HEK293 (cell line): ENCODE results near the gene GAS2L2.
A peak's percentile ranks its signal among the peaks of the same experiment; 100 is the strongest.

ENCODE experiments used
- CTCF ChIA-PET: fragments of 350-600 bp; formaldehyde crosslinking; extraction: SDS; loops from one replicate; lab custom pipeline; 2021; ENCODE audit warnings: antibody characterized with exemption; lab: Yijun Ruan, JAX
- POLR2A ChIA-PET: fragments of 300-600 bp; formaldehyde crosslinking; extraction: SDS; loops from one replicate; lab custom pipeline; 2020; ENCODE audit warnings: antibody characterized with exemption, inconsistent platforms; lab: Yijun Ruan, JAX
- H3K27ac ChIP-seq: fragments of 200-500 bp; sonication (Bioruptor generic); 2 replicates; pipeline ENCODE4 v1.5.1; 2014; ENCODE audit warnings: low read depth, low read length, control low read depth, inconsistent platforms; ENCODE audit errors: extremely low read depth
- H3K36me3 ChIP-seq, 2 experiments: fragments of 200-500 bp in 1 of 2; sonication (Bioruptor generic) in 1 of 2; 1 replicate in 1 of 2; 2 replicates in 1 of 2; pipeline ENCODE4 v1.5.1; 2014 to 2017; ENCODE audit warnings: inconsistent platforms in 2 of 2, low read length in 2 of 2; ENCODE audit not compliant: control insufficient read depth in 2 of 2, insufficient read depth in 1 of 2
- H3K4me1 ChIP-seq: fragments of 200-500 bp; sonication (Bioruptor generic); 2 replicates; pipeline ENCODE4 v1.5.1; 2014; ENCODE audit warnings: mild to moderate bottlenecking, low read length, inconsistent platforms; ENCODE audit not compliant: control insufficient read depth, insufficient read depth
- H3K4me3 ChIP-seq: 2 replicates; pipeline ENCODE4 v1.5.1; 2011; ENCODE audit warnings: low read depth, mild to moderate bottlenecking, control low read depth, low read length, moderate library complexity
- H3K9me3 ChIP-seq: fragments of 200-500 bp; sonication (Bioruptor generic); 2 replicates; pipeline ENCODE4 v1.5.1; 2014; ENCODE audit warnings: low read depth, low read length, inconsistent platforms; ENCODE audit not compliant: control insufficient read depth, insufficient read depth
- CTCF ChIP-seq: fragments of 450-650 bp; formaldehyde crosslinking; IDR thresholded peaks from 2 replicates; pipeline ENCODE4 v1.5.1; 2016; ENCODE audit warnings: missing biosample characterization, missing genetic modification characterization
- EGR2 ChIP-seq: fragments of 450-650 bp; formaldehyde crosslinking; IDR thresholded peaks from 2 replicates; pipeline ENCODE4 v1.5.1; 2016; ENCODE audit warnings: low read depth, missing biosample characterization, missing genetic modification characterization
- GLIS1 ChIP-seq: fragments of 450-650 bp; formaldehyde crosslinking; IDR thresholded peaks from 2 replicates; pipeline ENCODE4 v1.5.1; 2016; ENCODE audit warnings: missing biosample characterization, missing genetic modification characterization
- KLF17 ChIP-seq: fragments of 450-650 bp; formaldehyde crosslinking; IDR thresholded peaks from 2 replicates; pipeline ENCODE4 v1.5.1; 2016; ENCODE audit warnings: missing biosample characterization, missing genetic modification characterization
- PBX3 ChIP-seq: sonication (generic); formaldehyde crosslinking; IDR thresholded peaks from 2 replicates; pipeline ENCODE4 v1.8.1; 2022; ENCODE audit warnings: mild to moderate bottlenecking, moderate library complexity, missing genetic modification reagents
- PRDM10 ChIP-seq: fragments of 450-650 bp; formaldehyde crosslinking; IDR thresholded peaks from 2 replicates; pipeline ENCODE4 v1.5.1; 2016; ENCODE audit warnings: missing biosample characterization, missing genetic modification characterization
- SALL2 ChIP-seq: fragments of 450-650 bp; formaldehyde crosslinking; IDR thresholded peaks from 2 replicates; pipeline ENCODE4 v1.5.0; 2017; ENCODE audit warnings: missing biosample characterization, mild to moderate bottlenecking, missing genetic modification characterization, borderline replicate concordance
- TRIM28 ChIP-seq: IDR thresholded peaks from 2 replicates; pipeline ENCODE4 v1.6.1; 2011; ENCODE audit warnings: low read length, control low read depth, borderline replicate concordance
- ZBTB10 ChIP-seq: fragments of 450-650 bp; formaldehyde crosslinking; IDR thresholded peaks from 2 replicates; pipeline ENCODE4 v1.5.1; 2016; ENCODE audit warnings: missing biosample characterization, missing genetic modification characterization
- ZBTB17 ChIP-seq: fragments of 450-650 bp; formaldehyde crosslinking; IDR thresholded peaks from 2 replicates; pipeline ENCODE4 v1.5.1; 2016; ENCODE audit warnings: missing biosample characterization, missing genetic modification characterization
- ZBTB48 ChIP-seq: fragments of 450-650 bp; formaldehyde crosslinking; IDR thresholded peaks from 2 replicates; pipeline ENCODE4 v1.5.1; 2016; ENCODE audit warnings: missing biosample characterization, missing genetic modification characterization
- ZFP41 ChIP-seq: fragments of 450-650 bp; formaldehyde crosslinking; IDR thresholded peaks from 2 replicates; pipeline ENCODE4 v1.5.1; 2016; ENCODE audit warnings: missing biosample characterization, missing genetic modification characterization, borderline replicate concordance
- ZIC2 ChIP-seq: fragments of 450-650 bp; formaldehyde crosslinking; IDR thresholded peaks from 2 replicates; pipeline ENCODE4 v1.5.1; 2016; ENCODE audit warnings: missing biosample characterization, missing genetic modification characterization
- ZNF169 ChIP-seq: fragments of 450-650 bp; formaldehyde crosslinking; IDR thresholded peaks from 2 replicates; pipeline ENCODE4 v1.5.1; 2016; ENCODE audit warnings: missing biosample characterization, missing genetic modification characterization
- ZNF202 ChIP-seq: fragments of 450-650 bp; formaldehyde crosslinking; IDR thresholded peaks from 2 replicates; pipeline ENCODE4 v1.5.1; 2016; ENCODE audit warnings: missing biosample characterization, missing genetic modification characterization, borderline replicate concordance
- ZNF214 ChIP-seq: fragments of 450-650 bp; formaldehyde crosslinking; IDR thresholded peaks from 2 replicates; pipeline ENCODE4 v1.5.1; 2017; ENCODE audit warnings: missing biosample characterization, mild to moderate bottlenecking, missing genetic modification characterization, borderline replicate concordance
- ZNF341 ChIP-seq: fragments of 450-650 bp; formaldehyde crosslinking; IDR thresholded peaks from 2 replicates; pipeline ENCODE4; 2016; ENCODE audit warnings: low read depth, missing biosample characterization, missing genetic modification characterization
- ZNF398 ChIP-seq: fragments of 450-650 bp; formaldehyde crosslinking; IDR thresholded peaks from 2 replicates; pipeline ENCODE4 v1.5.1; 2017; ENCODE audit warnings: missing biosample characterization, missing genetic modification characterization
- ZNF660 ChIP-seq: fragments of 450-650 bp; IDR thresholded peaks from 2 replicates; pipeline ENCODE4 v1.5.1; 2018; ENCODE audit warnings: missing biosample characterization, mild to moderate bottlenecking, missing genetic modification characterization

Gene GAS2L2

GRCh38 chr17:35774499-35774898 is 21.5 kb upstream of the GAS2L2 start:
- Histone ChIP-seq H3K4me1 (peaks cover 10% of the 10 kb centered on the region; the same call in 1 of the 2 replicates), H3K9me3 (no peaks in the 10 kb centered on the region), H3K27ac (no peak overlapping the region; the same call in 1 of the 2 replicates), H3K4me3 (no peak overlapping the region), H3K36me3 (no peaks in the 10 kb centered on the region)
- TF ChIP-seq PRDM10 (tag by site-specific recombination) (peak; percentile 83), KLF17 (tag by site-specific recombination) (peak; percentile 81), ZNF341 (tag by site-specific recombination) (0 out of 2 replicates have a peak, but pooled peaks have one; percentile 16), ZBTB48 (tag by site-specific recombination) (peak; percentile 43; the same call in 1 of the 2 replicates), ZNF398 (tag by site-specific recombination) (peak; percentile 72), GLIS1 (tag by site-specific recombination) (peak; percentile 56), CTCF (tag by site-specific recombination) (no peak), ZNF660 (tag by site-specific recombination) (no peak), PBX3 (CRISPR knock-in tag) (no peak)
- POLR2A ChIA-PET = interaction anchor here (1.0 kb wide), 2 partner anchors 26 to 34 kb away, joined by 3 to 5 read pairs; partner anchors contain the start of gene TAF15
- CTCF ChIA-PET = interaction anchor here (1.3 to 2.7 kb wide), 2 partner anchors 11 to 31 kb away, joined by 3 to 26 read pairs; no protein-coding TSS in a partner anchor

- ChIA-PET CTCF (interaction anchor here (1.3 to 2.7 kb wide), 2 partner anchors 10 to 31 kb away, joined by 3 to 26 read pairs; no protein-coding TSS in a partner anchor), POLR2A (interaction anchor here (1.0 kb wide), 1 partner anchor 35 kb away, joined by 5 read pairs; the partner anchor contains the start of gene TAF15)
- H3K27ac ChIP-seq = no peak overlapping the region; the same call in 1 of the 2 replicates
- no peaks in the 10 kb centered on the region for H3K36me3 ChIP-seq
- H3K4me1 ChIP-seq = peaks cover 10% of the 10 kb centered on the region; the same call in 1 of the 2 replicates
- no peaks in the 10 kb centered on the region for H3K9me3 ChIP-seq
- H3K4me3 ChIP-seq = no peak overlapping the region
- TF ChIP-seq ZNF214 (tag by site-specific recombination) (no peak), ZFP41 (no peak), SALL2 (no peak), EGR2 (tag by site-specific recombination) (no peak), ZNF169 (tag by site-specific recombination) (no peak), ZIC2 (tag by site-specific recombination) (0 out of 2 replicates have a peak, but pooled peaks have one; percentile 19), ZNF202 (tag by site-specific recombination) (no peak), TRIM28 (no peak), ZBTB17 (tag by site-specific recombination) (no peak), ZBTB10 (tag by site-specific recombination) (no peak)
Observed at GRCh38 chr17:35773679-35774425, 20.8 kb upstream of the GAS2L2 start.
